Kidney glomerular epithelial cell (primary cell): Measurements from ENCODE around the gene VPS26C.

ENCODE experiments used
- DNase-seq: peaks from one replicate; lab custom pipeline; 2025; lab: John Stamatoyannopoulos, UW

VPS26C gene

GRCh38 chr21:37202221-37203110 lies 64.7 kb downstream of the VPS26C start:
- DNase-seq = no peak

DNA sequence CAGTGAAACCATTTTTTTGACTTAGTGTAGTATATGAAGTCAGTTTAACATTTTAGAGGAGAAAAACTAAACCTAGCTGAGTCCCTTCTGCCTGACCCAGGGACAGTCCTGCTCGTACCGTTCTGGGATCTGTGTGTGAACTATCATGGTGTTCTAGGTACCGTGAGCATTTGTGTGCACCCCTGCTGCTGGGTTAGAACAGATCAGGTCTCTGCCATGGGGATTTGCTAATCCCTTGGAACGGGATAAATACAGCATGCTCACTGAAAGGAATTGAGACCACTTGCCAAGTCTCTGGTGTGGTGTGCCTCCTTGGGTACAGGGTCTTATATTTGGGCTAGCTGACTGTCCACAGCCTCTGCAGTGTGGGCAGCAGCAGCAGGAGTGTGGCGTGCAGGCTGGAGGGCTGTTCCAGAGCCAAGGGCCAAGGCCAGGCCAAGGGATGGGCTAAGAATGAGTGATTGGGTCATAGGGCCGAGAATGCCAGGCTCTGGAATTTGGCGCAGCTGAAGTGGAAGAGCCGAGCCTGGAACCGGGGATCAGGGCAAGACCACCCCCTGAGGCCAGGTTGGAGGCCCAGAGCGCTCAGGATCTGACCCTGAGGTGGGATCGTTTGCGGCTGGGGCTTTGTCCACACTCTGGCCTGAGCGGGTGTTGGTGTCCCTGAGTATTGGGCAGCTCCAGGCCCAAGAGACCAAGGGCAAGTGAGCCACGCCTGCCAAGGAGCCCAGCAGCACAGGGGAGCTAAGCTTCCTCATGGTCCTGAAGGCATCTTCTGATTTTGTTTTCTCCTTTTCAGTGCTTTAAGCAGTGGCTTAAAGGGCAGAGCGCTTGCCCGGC lies 66.3 kb downstream of the VPS26C start:
- no peak for DNase-seq

- DNase-seq = peak; percentile 88
These were observed 67.8 kb downstream of the VPS26C start for GRCh38 chr21:37199057-37199924.

DNA sequence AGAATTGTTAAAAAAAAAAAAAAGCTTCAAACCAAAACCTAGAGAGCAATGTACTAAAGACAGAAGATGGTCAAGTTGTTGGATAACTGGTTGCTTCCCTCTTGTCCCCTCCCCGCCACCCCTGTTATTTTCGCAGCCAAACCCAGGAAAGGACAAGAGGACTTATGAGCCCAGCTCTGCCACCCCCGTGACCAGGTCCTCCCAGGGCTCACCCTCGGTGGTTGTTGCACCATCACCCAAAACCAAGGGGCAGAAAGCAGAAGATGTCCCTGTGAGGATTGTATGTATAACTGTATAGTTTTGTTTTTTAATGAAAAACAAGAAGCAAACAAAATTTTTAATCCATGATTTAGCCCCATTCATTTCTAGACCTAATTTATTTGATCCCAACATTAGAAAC lies 69.4 kb downstream of the VPS26C start:
- DNase-seq = no peak

DNA sequence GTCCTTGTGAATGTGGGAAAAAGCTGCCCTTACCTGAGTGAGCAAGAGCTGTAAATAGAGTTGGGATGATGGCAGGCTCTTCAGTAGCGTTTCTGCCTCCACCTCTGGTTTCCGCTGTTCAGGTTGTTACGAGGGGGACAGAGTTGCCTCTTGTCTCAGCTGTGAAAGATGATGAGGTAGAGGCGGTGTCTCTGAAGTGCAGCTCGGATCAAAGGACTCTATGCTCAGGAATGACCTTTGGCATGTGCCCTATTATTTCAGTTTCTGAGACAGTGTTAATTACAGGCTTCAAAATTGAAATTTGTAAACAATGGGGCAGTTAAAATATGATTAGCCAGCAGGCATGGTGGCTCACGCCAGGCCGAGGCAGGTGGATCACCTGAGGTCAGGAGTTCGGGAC lies 70.3 kb downstream of the VPS26C start:
- no peak for DNase-seq

DNA sequence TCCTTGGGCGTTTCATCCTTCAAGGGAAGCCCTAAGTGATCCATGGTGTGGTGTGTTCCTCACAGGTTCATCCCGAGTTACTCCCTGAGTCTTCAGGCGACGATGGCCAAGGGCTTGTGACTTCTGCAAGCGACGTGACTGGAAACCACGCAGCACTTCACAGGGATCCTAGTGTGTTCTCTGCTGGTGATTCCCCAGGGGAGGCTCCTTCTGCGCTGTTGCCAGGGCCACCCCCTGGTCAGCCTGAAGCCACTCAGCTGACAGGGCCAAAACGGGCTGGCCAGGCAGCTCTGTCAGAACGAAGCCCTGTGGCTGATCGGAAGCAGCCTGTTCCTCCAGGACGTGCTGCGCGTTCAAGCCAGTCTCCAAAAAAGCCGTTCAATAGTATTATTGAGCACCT lies 71.5 kb downstream of the VPS26C start:
- DNase-seq = no peak

DNA sequence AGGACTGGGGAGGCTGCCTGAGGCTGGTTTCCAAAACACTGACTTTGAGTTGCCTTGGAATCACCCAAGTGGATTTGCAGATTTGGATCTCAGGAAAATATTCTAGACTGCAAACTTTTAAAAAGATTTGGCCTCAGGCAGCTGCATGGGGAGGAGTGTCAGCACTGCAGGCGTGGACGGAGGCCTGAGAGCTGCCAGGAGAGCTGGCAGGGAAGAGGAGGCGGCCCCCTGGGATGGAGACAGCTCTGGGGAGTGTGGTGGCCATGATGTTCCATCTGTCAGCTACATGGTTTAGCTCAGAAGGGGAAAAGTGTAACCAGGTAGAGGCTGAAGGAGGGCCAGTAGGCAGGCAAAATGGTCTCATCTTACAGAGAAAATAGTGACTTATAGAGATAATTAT lies 72.1 kb downstream of the VPS26C start:
- no peak for DNase-seq

GRCh38 chr21:37193676-37194075 lies 73.5 kb downstream of the VPS26C start:
- DNase-seq = no peak

GRCh38 chr21:37193006-37193405 lies 74.1 kb downstream of the VPS26C start:
- DNase-seq = no peak

DNA sequence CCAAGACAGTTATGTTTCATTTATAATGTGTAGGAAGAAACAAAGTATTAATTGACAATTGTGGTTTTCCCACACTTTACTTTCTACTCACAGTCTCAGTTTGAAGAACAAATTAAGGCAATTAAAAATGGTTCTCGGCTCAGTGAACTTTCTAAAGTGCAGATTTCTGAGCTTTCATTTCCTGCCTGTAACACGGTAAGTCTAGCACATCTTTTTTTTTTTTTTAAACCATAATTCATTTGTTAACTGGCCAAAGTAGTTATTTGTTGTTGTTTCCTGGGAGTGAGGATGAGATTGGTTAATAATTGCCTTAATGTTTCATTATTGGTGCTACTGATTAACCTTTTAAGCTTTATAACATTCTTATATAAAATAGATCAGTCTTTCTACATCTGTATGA lies 75.1 kb downstream of the VPS26C start:
- DNase-seq = peak; percentile 34

- no peak for DNase-seq
These were observed 78.3 kb downstream of the VPS26C start for GRCh38 chr21:37188825-37189224.

DNA sequence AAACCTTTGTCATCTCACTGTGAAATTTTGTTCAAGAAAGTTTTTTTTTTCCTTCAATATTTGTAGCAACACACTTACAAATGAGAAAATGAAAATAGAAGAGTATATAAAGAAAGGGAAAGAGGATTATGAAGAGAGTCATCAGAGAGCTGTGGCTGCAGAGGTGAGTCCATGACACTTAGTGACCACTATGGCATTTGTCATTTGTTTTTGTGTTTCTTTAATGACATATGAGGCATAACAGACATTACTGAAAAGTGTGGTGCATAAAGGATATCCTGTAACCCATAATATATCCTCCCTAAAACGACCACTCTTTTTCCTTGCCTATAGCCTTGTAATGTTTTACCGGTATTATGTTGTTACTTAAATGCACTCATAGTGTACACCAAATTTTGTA lies 80.2 kb downstream of the VPS26C start:
- DNase-seq = no peak

GRCh38 chr21:37184784-37185593 lies 82.1 kb downstream of the VPS26C start:
- no peak for DNase-seq

DNA sequence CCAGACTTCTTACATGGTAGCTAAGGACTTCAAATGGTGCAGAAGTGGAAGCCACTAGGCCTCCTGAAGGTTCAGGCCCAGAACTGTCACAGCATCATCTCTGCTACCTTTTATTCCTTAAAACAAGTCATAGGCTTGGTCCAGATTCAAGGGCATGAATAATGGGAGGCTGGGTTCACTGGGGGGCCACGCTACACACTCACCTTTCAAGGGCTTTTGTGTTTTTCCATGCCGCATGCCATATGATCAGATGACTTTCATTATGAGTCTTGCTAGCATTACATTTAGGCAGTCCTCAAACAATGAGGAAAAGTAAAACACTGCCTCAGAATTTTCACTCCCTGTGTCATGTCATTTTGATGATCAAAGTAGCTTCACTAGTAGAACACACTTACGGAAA lies 83.4 kb downstream of the VPS26C start:
- DNase-seq = no peak

- no peak for DNase-seq
These were observed 84.9 kb downstream of the VPS26C start for GRCh38 chr21:37182222-37182621.

DNA sequence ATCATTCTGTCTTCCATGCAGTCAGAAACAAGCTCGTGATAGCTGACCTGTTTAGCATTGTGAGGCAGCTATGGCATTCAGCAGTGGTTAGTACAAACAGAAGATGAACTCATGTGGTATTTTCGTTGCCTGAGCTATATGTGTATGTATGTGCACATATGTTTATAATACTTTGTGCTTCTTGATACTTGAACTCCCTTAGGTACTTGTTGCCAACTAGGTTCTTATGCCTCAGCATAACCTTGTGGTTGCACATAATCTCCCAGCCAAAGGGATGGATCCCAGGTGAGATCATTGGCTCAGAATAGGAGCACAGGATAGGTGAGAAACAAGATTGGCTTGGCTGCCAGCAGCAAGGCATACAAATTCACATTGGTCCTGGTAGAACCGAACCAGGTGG lies 86.1 kb downstream of the VPS26C start:
- no peak for DNase-seq

DNA sequence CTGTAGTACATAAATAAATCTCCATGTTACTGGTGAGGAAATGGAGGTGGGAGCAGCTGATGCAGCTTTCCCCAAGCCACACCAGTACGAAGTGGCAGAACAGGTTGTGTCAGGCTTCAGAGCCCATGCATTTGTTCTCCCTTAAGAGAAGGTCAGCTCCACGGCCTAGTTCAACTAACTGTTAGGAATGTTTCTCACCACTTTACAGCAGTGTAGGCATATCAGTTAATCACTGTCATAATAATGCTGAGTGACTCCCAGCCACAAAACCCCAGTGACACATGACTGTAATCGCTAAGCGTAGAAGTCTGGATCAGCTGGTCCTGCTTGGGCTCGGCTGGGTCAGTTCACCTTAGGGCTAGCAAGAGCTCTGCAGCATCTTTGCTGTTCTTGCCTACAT lies 90.4 kb downstream of the VPS26C start:
- DNase-seq = peak; percentile 21
